ENCODE results near the gene ZNF74. TPM values are rescaled to one million over a fixed set of nuclear protein-coding genes. Genes with fewer than 3 reads are reported as not detected.

Gene ZNF74
- total RNA-seq, 4 donors from 2014 or later, result 9.6 to 20.0 (median 15.0) TPM

DNA sequence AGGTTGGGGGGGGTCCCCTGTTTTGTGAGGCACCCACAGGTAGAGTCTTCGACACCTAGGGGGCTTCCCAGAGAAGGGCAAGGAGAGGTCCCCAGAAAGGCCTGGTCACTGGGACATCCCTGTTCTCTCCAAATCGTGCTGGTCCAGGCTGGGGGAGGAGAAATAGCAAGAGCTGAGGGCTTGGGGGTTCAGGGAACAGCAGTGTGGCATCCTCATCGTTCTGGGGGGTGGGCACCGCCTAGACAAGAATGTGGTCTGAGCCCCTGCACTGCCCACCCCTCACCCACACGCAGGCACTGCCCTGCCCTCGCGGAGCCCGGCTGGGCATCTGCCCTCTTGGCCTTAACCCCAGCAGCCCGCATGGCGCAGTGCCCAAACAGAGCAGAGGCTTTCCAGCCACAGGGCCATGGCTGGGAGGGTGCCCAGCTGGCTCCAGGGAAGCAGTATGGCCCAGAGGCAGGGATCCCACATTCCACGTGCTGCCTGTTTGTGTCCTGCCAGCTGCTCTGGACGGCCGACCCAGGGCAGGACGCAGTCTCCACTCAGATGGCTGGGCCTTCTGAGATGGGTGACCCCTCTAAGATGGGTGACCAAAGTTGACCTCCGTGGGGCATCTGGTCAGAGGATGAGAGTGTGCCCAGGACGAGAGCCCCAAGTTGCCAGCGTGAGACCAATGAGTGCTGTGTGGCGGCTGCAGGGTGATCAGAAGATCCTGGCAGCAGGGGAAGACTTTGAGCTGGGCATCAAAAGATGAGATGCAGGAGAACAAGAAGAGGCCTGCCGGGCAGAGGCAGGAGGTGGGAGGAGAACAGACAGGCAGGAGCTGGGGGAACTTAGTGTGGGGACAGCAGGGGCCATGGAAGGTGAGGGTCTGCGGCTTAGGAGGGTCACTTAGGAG, 29.3 kb downstream of the ZNF74 start:
- Histone ChIP-seq H3K4me3 (no peak overlapping the region), H3K9me3 (no peaks in the 10 kb centered on the region), H3K27ac (replicated peaks in 1 of 4) (peak overlapping the region; percentile 22 to 50 (median 26)), H3K4me1 (peaks cover 16 to 40% (median 30%) of the 10 kb centered on the region in 4 donors), H3K27me3 (peaks cover 0 to 9% (median 0%) of the 10 kb centered on the region in 4 donors), H3K36me3 (peaks cover 5 to 35% (median 19%) of the 10 kb centered on the region in 4 donors)
- DNase-seq (ENCODE audit: extremely low spot score), result no peak
- 48% methylated on average over 12 of the region's 20 CpGs for WGBS
- TF ChIP-seq, protein P1, sequence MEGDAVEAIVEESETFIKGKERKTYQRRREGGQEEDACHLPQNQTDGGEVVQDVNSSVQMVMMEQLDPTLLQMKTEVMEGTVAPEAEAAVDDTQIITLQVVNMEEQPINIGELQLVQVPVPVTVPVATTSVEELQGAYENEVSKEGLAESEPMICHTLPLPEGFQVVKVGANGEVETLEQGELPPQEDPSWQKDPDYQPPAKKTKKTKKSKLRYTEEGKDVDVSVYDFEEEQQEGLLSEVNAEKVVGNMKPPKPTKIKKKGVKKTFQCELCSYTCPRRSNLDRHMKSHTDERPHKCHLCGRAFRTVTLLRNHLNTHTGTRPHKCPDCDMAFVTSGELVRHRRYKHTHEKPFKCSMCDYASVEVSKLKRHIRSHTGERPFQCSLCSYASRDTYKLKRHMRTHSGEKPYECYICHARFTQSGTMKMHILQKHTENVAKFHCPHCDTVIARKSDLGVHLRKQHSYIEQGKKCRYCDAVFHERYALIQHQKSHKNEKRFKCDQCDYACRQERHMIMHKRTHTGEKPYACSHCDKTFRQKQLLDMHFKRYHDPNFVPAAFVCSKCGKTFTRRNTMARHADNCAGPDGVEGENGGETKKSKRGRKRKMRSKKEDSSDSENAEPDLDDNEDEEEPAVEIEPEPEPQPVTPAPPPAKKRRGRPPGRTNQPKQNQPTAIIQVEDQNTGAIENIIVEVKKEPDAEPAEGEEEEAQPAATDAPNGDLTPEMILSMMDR (IDR thresholded peaks at IDR 0.05), result no peak
- peak in 1 of 2 donors; percentile 19 for TF ChIP-seq POLR2AphosphoS5 (IDR thresholded peaks at IDR 0.05)
- no peak for TF ChIP-seq EP300 (IDR thresholded peaks at IDR 0.05)
- intact Hi-C loops (cut with DNase I), result no loop called here

DNA sequence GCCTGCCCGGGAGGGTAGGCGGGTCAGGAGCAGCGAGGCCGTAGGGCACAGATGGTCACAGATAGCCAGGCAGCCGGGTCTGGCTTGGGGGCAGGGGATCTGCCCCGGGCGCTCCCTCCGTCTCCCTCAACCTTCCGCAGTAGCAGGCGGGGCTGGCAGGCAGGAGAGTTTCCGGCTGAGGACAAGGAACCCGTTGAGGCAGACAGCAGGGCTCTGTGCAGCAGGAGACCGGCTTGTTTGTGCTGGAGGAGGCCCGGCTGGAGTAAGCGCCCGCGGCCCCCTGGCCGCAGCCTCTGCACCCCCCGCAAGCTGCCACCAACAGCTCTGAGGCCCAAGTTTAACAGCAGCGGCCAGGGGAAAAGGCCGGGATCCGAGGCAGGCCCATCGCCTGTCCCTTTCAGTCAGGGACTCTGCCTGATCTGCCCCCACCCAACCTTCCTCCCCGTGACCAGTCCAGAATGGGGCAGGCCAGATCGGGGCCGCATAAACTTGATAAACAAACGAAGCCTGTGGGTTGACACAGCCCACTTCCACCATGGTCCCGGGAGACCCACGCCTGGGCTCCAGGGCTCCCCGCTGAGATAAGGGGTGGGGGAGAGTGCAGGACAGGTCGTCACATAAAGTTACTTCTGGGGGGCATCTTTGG, 30.1 kb downstream of the ZNF74 start:
- Histone ChIP-seq H3K36me3 (peaks cover 5 to 43% (median 25%) of the 10 kb centered on the region in 4 donors), H3K9me3 (no peaks in the 10 kb centered on the region), H3K27me3 (peaks cover 0 to 9% (median 0%) of the 10 kb centered on the region in 4 donors), H3K27ac (replicated peaks in 1 of 4) (peak overlapping the region; percentile 22 to 50 (median 26)), H3K4me3 (no peak overlapping the region), H3K4me1 (peaks cover 16 to 35% (median 27%) of the 10 kb centered on the region in 4 donors)
- TF ChIP-seq POLR2A (IDR thresholded peaks at IDR 0.05; ENCODE audit: low read depth), result no peak
- intact Hi-C loops (cut with DNase I), result no loop called here
- no peak for DNase-seq (ENCODE audit: extremely low spot score)
- 54% methylated on average over 22 of the region's 31 CpGs for WGBS

GRCh38 chr22:20424568-20424931, 30.6 kb downstream of the ZNF74 start:
- Histone ChIP-seq H3K4me1 (peaks cover 16 to 41% (median 31%) of the 10 kb centered on the region in 4 donors), H3K27ac (replicated peaks in 1 of 4) (peak overlapping the region; percentile 22 to 50 (median 26)), H3K4me3 (no peak overlapping the region), H3K27me3 (peaks cover 0 to 9% (median 0%) of the 10 kb centered on the region in 4 donors), H3K9me3 (no peaks in the 10 kb centered on the region), H3K36me3 (peaks cover 5 to 48% (median 30%) of the 10 kb centered on the region in 4 donors)
- no peak for DNase-seq (ENCODE audit: extremely low spot score)
- TF ChIP-seq EP300 (IDR thresholded peaks at IDR 0.05) (no peak), POLR2A (IDR thresholded peaks at IDR 0.05; ENCODE audit: low read depth) (no peak), POLR2AphosphoS5 (IDR thresholded peaks at IDR 0.05) (no peak)
- TF ChIP-seq, protein P1 (IDR thresholded peaks at IDR 0.05), result no peak
- WGBS, result 73% methylated on average over 9 of the region's 15 CpGs
- intact Hi-C loops (cut with DNase I), result no loop called here

DNA sequence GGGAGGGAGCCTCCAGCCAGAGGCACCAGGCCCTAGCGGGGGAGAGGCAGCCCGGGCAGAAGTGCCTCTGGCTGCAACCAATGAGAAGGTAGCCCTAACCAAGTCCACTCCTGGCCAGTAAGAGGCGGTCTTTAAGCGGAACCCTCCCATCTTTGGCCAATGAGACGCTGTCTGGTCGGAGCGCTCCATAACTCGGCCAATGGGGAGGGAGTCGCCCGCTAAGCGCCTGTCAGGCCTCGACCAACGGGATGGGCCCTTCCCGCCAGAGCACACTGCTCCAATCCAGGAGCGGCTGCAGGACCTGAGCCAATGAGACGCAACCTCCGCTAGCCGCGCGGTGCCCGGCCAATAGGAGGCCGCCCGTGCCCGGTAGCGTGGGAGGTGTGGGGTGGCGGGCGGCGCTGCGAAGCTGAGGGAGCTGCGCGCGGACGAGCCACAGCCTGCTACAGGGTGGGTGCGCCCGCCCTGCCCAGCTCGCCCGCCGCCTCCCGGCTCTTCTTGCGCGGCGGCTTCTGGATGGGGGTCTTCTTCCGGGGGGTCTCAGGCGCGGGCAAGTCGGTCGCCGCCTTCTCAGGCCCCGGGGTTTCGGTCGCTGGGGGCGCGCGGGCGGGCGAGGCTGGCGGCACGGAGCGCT, 31.1 kb downstream of the ZNF74 start:
- H3K4me3 ChIP-seq, result peak overlapping the region; percentile 12 to 37 (median 17)
- peak overlapping the region in 1 of 4 donors; percentile 50 for H3K27ac ChIP-seq (replicated peaks in 1 of 4)
- peaks cover 5 to 53% (median 35%) of the 10 kb centered on the region in 4 donors for H3K36me3 ChIP-seq
- H3K4me1 ChIP-seq, result peaks cover 16 to 46% (median 36%) of the 10 kb centered on the region in 4 donors
- DNase-seq (ENCODE audit: extremely low spot score), result no peak
- H3K27me3 ChIP-seq, result peaks cover 0 to 13% (median 0%) of the 10 kb centered on the region in 4 donors
- TF ChIP-seq, protein P1 (IDR thresholded peaks at IDR 0.05), result no peak
- TF ChIP-seq EP300 (IDR thresholded peaks at IDR 0.05), result no peak
- peak in 1 of 2 donors; percentile 9 for TF ChIP-seq POLR2AphosphoS5 (IDR thresholded peaks at IDR 0.05)
- intact Hi-C loops (cut with DNase I), result no loop called here
- H3K9me3 ChIP-seq, result no peaks in the 10 kb centered on the region
- no CpG with 5 or more reads among the region's 59 CpGs for WGBS
